AG10803 (cell line): Measurements from ENCODE around the gene CD72.
"Not testable (repeated sequence)": the region's sequence is repeated elsewhere in the genome, so short reads cannot be mapped to it uniquely, and the experiment has no call there.

Experiments
- DNase-seq: peaks from one replicate; pipeline ENCODE4 v3.0.0; 2010; ENCODE audit warnings: low read depth
- H3K4me3 ChIP-seq: 2 replicates; pipeline ENCODE4 v1.5.1; 2011; ENCODE audit warnings: mild to moderate bottlenecking, low read length, control low read depth
- CTCF ChIP-seq: conservative IDR thresholded peaks from 2 replicates; pipeline ENCODE4 v1.5.1; 2011; ENCODE audit warnings: mild to moderate bottlenecking, low read length, control low read depth, inconsistent platforms

The CD72 gene

GRCh38 chr9:35612843-35613242 is 5.4 kb downstream of the CD72 start:
- H3K4me3 ChIP-seq, result no peak overlapping the region
- TF ChIP-seq CTCF, result no peak
- no peak for DNase-seq

- H3K4me3 ChIP-seq, DNase-seq: not testable (repeated sequence)
Observed at GRCh38 chr9:35612066-35612465, 6.1 kb downstream of the CD72 start.

DNA sequence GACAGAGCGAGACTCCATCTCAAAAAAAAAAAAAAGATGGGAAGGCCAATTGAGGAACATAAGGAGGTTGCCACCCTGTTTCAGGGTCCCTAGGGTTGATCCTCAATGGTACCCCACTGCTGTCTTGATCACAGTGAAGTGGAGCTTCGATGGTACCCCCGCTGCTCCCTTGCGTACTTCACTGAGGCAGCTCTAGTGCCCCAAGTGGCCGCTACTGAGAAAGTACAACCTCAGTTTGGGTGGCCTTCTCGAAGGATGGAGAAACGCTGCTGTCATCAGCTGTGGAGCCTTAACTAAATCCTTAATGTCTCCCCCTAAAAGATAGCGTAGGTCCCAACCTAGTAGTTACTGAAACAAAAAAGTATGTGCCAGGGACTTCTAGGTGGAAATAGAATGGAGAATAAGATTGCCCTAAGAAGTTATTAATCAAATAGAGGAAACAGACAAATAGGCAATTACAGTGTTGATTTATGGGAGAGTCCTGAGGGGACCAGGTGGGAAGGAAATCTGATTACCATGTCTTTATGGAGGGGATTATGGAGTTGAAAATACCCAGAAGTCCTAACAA is 6.9 kb downstream of the CD72 start:
- TF ChIP-seq CTCF, result peak; percentile 77
- no peak overlapping the region for H3K4me3 ChIP-seq
- peak; percentile 47 for DNase-seq

GRCh38 chr9:35609820-35610163 is 8.4 kb downstream of the CD72 start:
- no peak for DNase-seq
- no peak overlapping the region for H3K4me3 ChIP-seq
- TF ChIP-seq CTCF, result no peak

GRCh38 chr9:35609001-35609819 is 9.0 kb downstream of the CD72 start:
- no peak overlapping the region for H3K4me3 ChIP-seq
- no peak for DNase-seq
- no peak for TF ChIP-seq CTCF

DNA sequence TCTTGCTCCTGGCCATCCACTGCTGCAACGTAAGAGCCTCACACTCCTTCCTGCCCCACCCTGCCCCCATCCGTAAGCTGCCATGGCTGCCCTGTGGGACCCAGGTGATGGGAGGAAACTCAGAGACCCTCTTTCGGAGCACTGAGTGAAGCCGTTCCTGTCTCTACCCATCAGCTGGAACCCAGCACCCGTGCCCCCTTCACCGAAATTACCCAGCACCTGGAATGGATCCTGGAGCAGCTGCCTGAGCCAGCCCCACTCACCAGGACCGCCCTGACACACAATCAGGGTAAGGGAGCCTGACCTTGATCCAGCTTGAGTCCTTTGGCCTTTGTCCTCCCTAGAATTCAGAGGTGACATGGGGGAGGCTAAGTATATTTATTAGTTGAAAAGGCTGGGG is 10.0 kb downstream of the CD72 start:
- TF ChIP-seq CTCF, result no peak
- no peak for DNase-seq
- no peak overlapping the region for H3K4me3 ChIP-seq

GRCh38 chr9:35606726-35607125 is 11.5 kb downstream of the CD72 start:
- H3K4me3 ChIP-seq, result peak overlapping the region; percentile 28
- TF ChIP-seq CTCF, result no peak
- DNase-seq, result no peak
